DMS114 treated with DMSO at 0.1 percent for 48 hours (cell line): ENCODE results near the gene ADAMTS8.
"Not testable (repeated sequence)": the region's sequence is repeated elsewhere in the genome, so short reads cannot be mapped to it uniquely, and the experiment has no call there.

ENCODE experiments used
- DNase-seq: peaks from one replicate; lab custom pipeline; 2025; ENCODE audit not compliant: unreplicated experiment; lab: John Stamatoyannopoulos, UW

ADAMTS8 gene

DNA sequence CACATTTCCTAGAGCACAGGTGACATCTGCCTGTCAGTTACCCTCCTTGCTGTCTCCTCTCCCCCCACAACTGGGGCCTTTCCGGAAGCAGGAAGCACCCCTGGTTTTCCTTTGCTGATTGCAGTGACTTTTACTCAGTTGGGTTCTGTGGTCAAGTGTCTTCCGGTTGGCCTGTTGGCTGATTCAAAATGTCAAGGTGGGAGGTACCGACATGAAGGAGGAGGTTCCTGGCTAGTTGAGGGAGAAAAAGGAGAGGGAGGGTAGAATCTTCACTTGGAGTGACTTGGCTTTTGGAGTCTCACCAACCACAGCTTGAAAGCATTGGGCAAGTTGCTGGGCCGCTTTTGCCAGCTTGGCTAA is 10.7 kb upstream of the ADAMTS8 start:
- DNase-seq: no peak

DNA sequence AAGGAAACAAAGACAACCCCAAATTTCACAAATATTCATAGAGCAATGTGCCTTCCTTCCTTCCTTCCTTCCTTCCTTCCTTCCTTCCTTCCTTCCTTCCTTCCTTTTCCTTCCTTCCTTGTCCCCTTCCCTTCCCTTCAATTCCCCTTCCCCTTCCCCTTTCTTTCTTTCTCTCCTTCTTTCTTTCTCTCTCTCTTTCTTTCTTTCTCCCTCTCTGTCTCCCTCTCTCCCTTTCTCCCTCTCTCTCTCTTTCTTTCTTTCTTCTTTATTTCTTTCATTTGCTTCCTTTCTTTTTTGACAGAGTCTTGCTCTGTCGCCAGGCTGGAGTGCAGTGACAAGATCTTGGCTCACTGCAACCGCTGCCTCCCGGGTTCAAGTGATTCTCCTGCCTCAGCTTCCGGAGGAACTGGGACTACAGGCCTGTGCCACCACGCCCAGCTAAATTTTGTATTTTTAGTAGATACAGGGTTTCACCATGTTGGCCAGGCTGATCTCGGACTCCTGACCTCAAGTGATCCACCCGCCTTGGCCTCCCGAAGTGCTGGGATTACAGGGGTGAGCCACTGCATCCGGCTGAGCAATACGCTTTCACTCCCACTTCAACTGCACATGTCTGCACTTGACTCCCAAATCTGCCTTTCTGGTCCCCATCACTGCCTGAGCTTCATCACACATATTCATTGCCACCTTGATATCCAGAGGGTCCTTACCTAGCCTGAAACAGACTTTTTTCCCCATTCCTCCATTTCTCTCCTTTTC is 10.2 kb upstream of the ADAMTS8 start:
- not testable (repeated sequence) for DNase-seq

DNA sequence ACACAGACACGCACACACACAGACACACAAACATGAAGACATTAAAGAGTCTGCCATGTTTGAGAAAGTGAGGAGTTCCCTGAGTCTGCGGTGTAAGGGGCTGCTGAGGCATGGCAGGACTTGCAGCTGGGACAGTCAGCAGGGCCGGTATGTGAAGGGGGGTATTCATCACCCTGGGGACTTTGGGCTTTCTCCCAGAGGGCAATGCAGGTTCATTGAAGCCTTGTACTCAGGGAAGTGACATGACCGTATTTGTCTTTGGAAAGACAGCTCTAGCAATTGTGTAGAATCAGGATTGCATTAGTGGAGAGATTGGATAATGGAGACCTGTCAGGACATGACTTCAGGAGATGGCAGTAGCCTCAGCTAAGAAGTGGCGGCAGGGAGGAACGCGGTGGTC is 9.4 kb upstream of the ADAMTS8 start:
- no peak for DNase-seq

DNA sequence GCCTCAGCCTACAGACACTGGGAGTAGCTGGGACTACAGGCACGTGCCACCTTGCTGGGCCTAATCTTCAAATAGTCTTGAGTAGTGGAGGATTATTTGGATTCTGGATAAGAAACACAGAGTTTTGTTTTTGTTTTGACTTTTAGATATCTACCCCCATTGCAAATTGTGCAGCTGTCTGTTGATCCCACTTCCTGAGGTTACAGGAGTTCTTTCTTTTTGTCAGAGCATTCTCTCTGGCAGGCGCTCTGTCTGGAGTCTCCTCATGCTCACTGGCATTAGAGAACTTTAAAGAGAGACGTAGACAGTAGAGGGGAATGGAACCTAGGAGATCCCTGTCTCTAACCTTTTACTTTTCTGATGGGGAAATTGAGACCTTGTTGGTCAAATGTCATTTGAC is 7.8 kb upstream of the ADAMTS8 start:
- no peak for DNase-seq

DNA sequence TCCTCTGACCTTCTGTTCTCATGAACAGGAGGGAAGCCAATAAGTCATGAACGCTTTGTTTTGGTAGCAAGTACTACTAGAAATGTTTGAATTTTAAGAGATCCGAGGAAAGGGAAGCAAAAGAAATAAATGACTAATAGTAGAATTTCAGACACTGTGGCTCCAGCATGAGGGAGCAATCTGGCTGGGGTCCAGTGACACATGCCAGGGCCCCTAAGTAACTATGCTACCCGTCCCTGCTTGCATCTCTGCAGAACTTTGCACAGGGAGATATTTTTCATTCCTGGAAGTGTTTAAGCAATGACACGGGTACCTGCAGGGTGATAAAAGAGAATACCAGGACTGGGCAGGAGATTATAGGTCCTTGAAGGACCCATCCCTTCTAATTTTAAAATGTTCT is 7.3 kb upstream of the ADAMTS8 start:
- no peak for DNase-seq

DNA sequence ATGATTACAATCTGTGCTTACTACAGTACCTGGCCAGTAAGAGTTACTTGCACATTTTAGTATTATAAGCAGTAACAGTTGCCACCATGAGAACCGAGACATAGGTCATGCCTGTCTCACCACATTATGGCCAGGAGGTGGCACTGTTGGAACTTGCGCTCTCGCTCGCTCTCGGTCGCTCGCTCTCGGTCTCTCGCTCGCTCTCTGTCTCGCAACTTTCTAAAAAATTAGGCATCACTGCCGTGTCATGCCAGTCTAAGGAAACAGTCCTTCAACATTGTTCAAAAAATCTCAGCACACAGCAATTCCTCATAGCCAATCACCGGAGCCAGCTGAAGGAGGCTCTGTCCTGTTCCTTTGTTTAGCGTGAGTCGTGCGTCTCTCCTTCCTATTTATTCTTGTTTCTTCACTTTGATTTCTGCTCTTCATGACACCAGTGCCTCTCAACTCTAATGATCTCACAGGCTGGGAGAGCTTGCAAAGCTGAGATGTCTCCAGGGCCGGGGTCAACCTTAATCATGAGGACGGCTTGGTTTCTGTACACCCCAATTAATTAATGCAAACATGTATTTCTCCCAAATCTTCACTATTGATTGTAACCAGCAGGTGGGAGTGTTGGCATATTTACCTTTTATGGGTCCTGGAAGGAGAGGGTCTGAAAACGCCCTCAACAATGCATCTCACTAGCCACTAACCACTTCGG is 6.3 kb upstream of the ADAMTS8 start:
- DNase-seq: peak; percentile 56

DNA sequence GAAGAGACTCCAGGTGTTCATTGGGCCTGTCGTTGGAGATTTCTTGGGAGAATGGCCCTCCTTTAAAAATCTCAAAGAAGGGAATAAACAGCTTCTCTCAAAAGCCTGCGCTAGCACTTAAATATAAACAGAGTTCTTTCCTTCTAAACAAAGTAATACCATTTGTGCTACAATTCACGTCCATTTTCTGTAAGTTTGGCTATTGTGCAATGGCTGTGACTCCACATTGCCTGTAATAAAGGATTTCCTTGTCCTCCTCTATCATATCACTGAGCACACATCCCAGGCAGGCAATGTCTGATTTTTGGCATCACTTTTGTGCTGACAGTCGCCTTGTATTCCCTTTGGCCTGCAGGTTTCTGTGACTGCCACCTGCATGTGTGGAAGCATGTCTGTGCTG is 4.9 kb upstream of the ADAMTS8 start:
- no peak for DNase-seq

DNA sequence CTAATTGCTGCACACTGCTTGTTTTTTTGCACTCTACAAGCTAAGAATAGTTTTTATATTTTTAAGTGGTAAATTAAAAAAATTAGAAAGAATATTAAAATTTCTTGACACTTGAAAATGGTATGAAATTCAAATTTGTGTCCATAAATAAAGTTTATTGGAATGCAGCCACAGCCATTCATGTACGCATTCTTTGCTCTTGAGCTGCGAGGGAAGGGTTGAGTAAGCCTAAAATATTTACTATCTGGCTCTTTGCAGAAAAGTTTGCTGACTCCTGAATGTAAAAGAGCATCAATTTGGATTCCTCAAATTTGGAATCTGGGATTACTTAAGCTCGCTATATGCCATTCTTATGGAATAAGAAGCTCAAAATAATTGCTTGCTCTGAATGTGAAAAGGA is 3.4 kb upstream of the ADAMTS8 start:
- no peak for DNase-seq

DNA sequence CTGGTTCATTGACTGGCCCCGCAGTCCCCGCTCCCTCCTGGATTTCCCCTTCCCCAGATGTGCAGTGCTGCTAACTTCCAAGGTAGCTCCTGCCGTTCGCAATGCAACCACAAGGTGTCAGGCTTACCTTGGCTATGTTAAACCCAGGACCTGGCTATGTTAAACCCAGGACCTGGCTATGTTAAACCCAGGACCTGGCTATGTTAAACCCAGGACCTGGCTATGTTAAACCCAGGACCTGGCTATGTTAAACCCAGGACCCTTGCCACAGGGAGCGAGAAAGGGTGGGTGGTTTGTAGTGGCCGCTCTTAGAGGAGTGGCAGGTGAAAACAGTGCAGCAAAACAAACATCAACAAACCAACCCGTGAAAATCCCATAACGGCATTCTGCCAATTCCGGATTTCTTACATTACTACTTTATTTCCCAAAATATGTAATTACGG is 2.9 kb upstream of the ADAMTS8 start:
- DNase-seq: peak; percentile 11

DNA sequence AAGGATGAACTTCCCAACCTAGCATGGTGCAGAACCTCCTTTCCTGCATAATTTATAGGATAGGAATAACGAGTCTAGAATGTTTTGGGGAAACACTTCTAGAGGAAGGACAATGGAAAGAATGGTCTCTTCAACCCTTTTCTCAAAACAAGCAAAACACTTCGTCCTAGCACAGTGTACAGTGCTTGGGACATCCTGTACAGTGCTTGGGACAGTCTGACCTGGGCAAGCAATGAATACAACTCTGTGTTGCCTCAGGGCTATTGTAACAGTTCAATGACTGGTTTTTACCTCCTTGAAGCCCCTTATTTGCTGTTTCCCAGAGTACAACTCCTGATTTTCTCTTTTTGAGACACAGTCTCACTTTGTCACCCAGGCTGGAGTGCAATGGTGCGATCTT is 1.6 kb upstream of the ADAMTS8 start:
- no peak for DNase-seq

DNA sequence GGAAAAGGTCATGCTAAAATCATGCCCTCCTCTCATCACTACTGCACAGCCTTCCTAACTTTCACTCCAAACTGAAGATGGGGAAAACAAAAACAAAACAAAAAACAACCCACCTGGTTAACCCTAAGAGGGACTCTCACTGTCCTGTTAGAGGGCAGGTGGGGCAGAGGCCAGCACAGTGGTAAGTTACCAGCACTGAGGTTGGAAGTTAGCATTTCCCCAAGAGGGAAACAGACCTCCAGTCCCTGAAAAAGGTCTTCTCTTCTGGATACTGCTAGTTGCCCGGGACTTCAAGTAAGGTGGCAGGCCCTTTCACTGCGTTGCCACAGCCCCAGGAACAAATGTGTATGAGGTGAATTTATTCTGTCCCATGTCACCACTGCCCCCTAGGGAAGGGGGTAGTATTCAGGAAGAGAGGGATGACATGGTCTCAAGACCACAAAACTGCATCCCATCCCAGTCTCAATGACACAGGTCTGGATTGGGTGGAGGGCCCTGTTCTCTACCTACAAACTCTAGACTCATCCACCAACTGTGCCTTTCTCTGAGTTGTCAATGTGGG is 792 bp upstream of the ADAMTS8 start:
- DNase-seq: no peak

DNA sequence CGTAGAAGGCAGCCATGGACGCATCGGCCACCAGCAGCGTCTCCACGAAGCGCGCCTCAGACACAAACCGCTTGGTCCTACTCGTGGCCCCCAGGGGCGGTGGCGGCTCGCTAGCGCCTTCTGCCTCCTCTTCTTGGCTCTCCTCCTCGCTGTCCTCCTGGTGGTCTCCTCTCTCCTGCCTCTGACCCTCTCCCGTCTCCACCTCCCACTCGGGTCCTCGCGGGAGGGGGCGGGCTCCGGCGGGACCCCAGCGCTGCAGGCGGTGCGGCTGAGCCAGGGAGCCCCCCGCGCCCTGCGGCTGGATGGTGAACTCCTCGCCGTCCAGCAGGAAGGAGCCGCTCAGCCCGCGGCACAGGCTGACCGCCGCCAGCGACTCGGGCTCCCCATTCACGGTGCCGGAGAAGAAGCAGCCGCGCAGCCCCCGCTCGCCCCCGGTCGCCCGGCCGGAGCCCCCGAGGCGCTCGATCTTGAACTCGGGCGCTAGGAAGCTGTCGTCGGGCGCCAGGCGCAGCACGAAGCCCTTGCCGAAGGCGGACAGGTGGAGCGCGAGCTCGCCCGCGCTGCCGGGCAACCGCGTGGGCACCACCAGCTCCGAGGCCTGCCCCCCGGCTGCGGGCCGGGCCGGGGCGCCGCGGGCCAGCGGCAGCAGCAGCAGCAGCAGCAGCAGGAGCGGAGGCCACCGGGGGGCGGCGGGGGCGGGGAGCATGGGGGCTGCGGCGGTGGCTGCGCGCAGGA is 661 bp downstream of the ADAMTS8 start:
- no peak for DNase-seq

DNA sequence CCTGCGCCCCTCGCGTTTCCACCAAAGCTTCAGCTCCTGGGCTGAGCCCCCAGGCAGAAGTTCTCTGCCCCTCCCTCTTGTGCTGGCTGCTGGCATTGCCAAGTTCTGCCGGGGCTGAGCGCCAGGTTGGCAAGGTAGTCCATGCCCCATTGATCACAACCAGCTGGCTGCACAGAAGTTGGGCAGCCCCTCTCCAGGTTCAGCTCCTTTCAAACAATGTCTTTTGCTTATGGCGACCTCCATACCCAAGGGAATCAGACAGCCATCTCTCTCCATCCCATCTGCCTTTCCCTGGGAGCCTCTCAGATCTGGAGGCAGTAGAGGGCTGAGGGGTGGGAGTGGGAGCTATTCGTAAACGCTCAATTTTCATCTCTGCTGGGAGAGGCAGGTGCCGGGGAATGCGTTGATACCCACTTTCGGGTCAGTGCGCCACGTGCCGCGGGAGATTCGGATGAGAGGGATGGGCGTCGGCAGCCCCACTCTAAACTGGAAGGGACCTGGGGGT is 1.5 kb downstream of the ADAMTS8 start:
- no peak for DNase-seq

DNA sequence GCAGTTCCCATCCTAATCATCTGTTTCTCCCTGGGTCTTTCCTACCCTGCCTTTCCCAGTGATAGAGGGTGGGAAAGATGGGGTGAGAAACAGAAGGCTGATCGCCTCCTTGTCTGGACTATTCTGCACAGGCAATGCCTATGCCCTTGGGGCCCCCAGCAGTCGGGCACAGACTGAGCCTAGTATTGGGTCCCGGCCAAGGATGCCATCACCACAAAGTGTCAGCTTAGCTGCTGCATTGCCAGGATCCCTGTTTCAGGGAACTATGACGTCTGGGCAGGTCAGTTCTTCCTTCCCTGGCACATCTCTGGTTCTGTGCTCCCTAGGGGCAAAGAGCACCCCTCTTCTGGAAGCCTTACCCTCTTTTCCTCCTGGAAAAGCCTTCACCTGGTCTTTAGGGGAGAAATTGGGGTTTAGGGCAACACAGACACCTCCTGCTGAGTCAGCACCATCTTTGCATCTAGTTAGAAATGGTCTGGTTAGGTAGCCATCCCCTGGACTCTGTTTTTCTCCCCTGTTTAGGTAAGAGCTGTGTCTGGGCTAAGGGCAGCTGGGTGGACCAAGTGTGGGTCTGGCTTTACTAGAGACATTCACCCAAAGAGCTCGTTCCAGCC is 2.1 kb downstream of the ADAMTS8 start:
- no peak for DNase-seq

DNA sequence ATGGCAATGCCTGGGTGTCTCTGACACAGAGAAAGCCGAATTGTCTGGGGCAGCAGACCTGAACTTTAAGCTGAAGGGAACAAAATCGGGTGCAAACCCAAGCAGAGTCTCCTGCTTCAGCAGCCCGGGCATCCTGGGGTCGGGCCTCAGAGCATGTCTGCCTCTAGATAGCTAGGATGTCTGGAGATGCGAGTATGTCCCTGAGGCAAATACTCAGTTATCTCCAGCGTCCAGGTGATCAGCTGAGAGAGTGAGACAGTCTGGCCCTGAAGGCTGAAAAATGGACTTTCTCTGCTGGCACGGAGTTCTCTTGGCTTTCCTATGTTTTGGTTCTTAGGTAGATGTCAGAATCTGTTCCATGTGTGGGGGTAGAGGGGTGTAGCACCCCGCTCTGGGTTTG is 3.3 kb downstream of the ADAMTS8 start:
- no peak for DNase-seq

DNA sequence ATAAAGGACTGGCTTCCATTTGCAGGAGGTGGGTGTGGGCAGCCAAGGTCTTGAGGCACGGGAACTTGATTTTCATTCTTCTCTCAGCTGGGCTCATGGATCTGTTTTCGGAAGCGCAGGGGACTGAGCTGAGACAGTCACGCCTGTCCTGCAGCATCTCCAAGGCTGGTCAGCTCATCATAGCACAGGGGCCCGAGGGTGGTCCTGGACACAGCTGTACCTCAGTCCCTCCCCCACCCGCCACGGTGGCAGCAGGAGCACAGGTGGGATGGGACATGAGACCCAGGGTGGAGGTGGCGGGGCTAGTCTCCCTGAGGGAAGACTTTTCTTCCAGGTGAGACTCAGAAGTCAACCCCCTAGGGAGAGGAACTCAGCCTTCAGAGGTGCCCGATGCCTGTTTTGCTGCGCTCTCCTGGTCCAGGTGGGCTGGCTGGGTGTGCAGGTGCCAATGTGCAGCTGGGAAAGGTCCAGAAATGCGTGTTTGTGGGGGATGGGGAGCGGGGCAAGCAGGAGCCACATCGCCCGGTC is 3.7 kb downstream of the ADAMTS8 start:
- no peak for DNase-seq

DNA sequence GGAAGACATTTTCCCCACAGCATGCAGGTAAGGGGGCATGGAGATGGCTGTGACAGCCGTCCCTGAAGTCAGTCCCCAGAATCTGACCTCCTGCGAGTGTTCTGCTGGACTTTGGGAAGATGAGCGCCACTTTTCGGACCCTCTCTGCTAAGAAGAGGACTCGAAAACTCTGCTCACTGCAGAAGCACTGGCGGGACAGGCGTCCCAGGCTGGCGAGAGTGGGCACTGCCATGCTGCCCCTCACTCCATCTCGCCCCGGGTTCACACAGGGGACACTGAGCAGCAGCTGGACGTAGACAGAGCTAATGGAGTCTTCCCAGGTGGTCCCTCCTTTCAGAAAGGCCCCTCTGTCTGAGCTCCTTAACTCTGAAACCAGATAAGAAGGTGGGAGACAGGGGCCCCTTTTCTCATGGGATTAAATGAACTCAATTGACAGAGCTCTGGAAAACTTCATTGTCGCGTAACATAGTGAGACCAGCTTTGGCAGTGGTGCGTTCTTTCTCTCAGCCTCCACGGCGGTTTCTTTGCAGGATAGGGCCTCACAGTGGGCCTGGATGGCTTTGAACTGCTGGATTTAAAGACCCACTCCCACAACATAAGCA is 4.8 kb downstream of the ADAMTS8 start:
- no peak for DNase-seq

DNA sequence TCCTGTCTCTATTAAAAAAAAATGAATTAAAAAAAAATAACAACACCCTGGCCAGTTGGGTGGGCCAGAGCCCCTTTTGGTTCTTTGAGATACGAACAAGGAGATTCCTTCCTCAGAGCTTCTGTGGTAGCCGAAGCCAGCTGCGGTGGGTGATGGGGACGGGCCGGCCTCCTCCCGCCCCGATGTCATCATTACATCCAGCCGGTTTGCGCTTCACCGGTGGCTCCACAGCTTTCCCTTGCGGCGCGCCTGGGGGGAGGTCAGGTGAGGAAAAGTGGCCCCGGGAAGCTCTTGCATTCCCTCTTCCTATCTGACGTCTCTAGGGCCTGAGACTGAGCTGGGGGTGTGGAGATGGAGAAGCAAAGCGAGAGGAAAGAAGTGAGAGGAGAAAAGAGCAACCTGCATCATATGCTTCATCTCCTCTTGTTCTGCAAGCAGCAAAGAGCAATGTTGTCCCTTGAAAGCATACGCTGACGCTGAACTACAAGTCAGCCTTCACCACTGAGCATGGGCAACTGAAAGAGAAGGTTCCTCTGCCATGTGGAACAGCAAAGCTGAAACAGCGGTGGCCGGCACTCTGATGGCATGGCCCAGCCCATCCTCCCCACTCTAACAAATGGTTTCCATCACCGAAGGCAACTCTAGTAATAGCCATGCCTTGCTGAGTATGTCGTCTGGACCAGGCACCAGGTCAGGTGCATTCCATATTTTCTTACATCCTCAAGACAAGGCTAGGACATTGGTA is 6.0 kb downstream of the ADAMTS8 start:
- DNase-seq: no peak

DNA sequence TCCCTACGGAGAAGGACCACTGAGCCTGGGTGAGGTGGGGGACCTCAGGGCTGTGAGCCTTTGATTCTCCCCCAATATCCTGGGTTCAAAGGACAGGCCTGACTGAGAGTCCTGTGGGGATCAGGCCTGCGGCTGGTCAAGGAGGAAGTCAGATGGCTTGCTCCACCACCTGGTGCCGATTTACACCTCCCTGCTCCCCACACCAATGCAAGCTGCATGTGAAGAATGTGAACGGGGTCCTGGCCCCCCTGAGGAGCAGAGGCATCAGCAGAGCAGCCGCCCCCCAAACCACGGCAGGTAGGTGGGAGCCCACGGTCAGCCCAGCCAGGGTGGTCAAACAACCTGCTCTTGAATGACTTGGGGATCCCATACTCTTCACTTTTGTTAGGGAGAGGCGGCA is 6.7 kb downstream of the ADAMTS8 start:
- no peak for DNase-seq

DNA sequence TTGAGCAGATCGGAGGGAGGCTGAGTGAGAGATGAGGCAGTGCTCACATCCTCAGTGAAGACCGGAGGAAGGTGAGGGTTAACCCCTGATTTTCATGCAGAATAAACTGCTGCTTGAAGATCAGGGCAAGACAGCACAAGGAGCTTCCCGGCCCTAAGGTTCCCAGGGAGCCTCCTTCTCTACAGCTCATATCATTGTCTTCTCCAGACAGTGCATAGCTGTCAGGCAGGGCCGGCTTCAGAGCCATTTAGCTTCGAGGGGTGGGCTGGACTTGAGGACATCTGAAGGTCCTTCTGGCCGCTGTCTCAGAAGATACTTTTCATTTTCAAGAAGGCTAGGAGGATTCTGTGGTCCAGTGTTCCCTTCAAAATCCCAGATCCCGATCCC is 7.2 kb downstream of the ADAMTS8 start:
- DNase-seq: no peak
